Mesodermal cell (in vitro differentiated cells): Measurements from ENCODE around the gene POU6F1.

Source experiments
- H3K27ac ChIP-seq: 2 replicates; pipeline ENCODE4 v1.7.0; 2013; ENCODE audit warnings: mild to moderate bottlenecking, low read depth, low read length, moderate library complexity; ENCODE audit not compliant: severe bottlenecking
- H3K36me3 ChIP-seq: 2 replicates; pipeline ENCODE4 v1.7.1; 2013; ENCODE audit warnings: mild to moderate bottlenecking, low read length, moderate library complexity; ENCODE audit not compliant: control insufficient read depth, insufficient read depth
- H3K4me1 ChIP-seq: one replicate; pipeline ENCODE4 v1.7.1; 2013; ENCODE audit warnings: mild to moderate bottlenecking, low read length; ENCODE audit not compliant: insufficient read depth, control insufficient read depth, poor library complexity, severe bottlenecking
- H3K4me3 ChIP-seq: 2 replicates; pipeline ENCODE4 v1.7.0; 2013; ENCODE audit warnings: low read length, control low read depth, mild to moderate bottlenecking; ENCODE audit not compliant: insufficient read depth, poor library complexity, severe bottlenecking; ENCODE audit errors: extremely low read depth
- H3K9me3 ChIP-seq: 2 replicates; pipeline ENCODE4 v1.7.1; 2013; ENCODE audit warnings: mild to moderate bottlenecking, low read length, moderate library complexity; ENCODE audit not compliant: control insufficient read depth
- WGBS, 2 experiments: methylation state at CpG; one replicate each; pipeline ENCODE4 v1.1.5; 2013; ENCODE audit warnings: missing lambda C conversion rate in 2 of 2; ENCODE audit not compliant: insufficient coverage in 2 of 2; 5-methylcytosine and 5-hydroxymethylcytosine counted together

The POU6F1 gene

DNA sequence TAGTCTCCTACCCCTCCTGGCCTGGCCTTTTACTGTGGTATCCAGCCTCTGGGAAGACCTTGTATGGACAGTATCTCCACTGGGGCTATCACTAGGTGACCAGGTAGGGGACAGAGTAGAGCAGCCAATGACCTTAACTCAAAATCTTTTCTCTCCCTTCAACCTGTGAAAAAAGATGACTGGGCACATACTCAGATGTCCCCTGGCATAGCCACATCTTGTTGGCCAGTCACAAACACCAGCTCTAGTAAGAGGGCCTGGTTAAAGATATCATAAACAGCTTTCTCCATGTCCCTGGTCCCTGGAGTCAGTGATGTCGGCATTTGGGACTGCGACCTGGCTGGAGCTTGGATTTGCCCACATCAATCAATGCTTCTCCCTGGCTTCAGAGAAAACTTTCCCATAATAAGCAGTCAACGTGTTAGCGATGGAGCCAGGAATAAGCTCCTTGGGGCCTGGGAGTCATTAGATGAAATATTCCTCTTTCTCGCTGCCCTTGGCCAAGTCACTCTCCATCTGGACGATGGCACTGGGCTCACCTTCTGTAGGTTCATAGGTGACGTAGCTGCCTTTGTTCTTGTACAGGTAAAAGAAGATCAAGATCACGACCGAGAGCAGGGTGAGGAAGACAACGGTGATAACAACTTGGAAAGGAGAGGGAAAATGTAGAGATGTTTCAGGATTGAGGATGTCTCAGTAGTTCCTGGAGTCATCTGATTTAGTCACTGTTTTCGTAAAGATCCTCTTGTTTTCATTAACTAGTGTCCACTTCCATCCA, 27.8 kb upstream of the POU6F1 start:
- Histone ChIP-seq H3K36me3 (peaks cover 39% of the 10 kb centered on the region), H3K4me1 (peaks cover 24% of the 10 kb centered on the region), H3K9me3 (no peaks in the 10 kb centered on the region), H3K4me3 (no peak overlapping the region), H3K27ac (peak overlapping the region; percentile 47)
- WGBS, 2 experiments = 95 to 97% methylated on average over 10 to 11 of the region's 11 CpGs

DNA sequence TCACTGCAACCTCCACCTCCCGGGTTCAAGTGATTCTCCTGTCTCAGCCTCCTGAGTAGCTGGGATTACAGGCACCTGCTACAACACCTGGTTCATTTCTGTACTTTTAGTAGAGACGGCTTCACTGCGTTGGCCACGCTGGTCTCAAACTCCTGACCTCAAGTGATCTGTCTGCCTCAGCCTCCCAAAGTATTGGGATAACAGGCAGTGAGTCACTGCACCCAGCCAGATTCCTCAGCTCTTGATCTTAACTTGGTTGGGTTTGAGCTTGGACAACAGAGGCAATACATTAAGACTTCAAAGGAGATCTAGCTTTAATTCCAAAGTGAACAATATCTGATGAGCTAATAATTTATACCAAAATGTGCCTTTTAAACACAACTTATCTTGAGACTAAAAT, 26.4 kb upstream of the POU6F1 start:
- H3K9me3 ChIP-seq = no peaks in the 10 kb centered on the region
- no peak overlapping the region for H3K27ac ChIP-seq
- WGBS, 2 experiments = 83% methylated on average over 4 of the region's 4 CpGs
- H3K4me3 ChIP-seq = no peak overlapping the region
- peaks cover 24% of the 10 kb centered on the region for H3K4me1 ChIP-seq
- H3K36me3 ChIP-seq = peaks cover 48% of the 10 kb centered on the region

- 98% methylated on average over 5 to 6 of the region's 7 CpGs for WGBS, 2 experiments
- H3K36me3 ChIP-seq = peaks cover 48% of the 10 kb centered on the region
These were observed 25.0 kb upstream of the POU6F1 start for GRCh38 chr12:51242876-51243275.

DNA sequence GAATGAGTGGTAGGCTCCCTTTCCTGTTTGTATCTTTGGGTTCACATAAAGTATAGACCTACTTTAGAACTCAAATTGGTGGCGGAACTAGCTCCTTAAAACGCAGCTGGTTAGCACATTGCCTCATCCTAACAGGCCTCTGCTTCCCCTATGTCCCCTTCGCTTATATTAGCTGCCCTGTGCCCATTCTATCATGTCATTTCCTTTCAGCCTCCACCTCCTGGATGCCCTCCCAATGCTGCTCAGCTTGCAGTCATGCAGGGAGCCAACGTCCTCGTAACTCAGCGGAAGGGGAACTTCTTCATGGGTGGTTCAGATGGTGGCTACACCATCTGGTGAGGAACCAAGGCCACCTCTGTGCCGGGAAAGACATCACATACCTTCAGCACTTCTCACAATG, 24.3 kb upstream of the POU6F1 start:
- 97% methylated on average over 3 of the region's 7 CpGs for WGBS, 2 experiments
- peaks cover 18% of the 10 kb centered on the region for H3K4me1 ChIP-seq

More at GRCh38 chr12:51242876-51243275, 25.0 kb upstream of the POU6F1 start:
- Histone ChIP-seq H3K27ac (no peak overlapping the region), H3K4me3 (no peak overlapping the region), H3K9me3 (no peaks in the 10 kb centered on the region), H3K4me1 (peaks cover 24% of the 10 kb centered on the region)

GRCh38 chr12:51240971-51241370, 23.1 kb upstream of the POU6F1 start:
- no peaks in the 10 kb centered on the region for H3K9me3 ChIP-seq
- no peak overlapping the region for H3K27ac ChIP-seq
- H3K4me3 ChIP-seq = no peak overlapping the region
- peaks cover 48% of the 10 kb centered on the region for H3K36me3 ChIP-seq
- peaks cover 8% of the 10 kb centered on the region for H3K4me1 ChIP-seq
- 86 to 100% methylated on average over 1 of the region's 2 CpGs for WGBS, 2 experiments

More for the DNA sequence above, 24.3 kb upstream of the POU6F1 start:
- no peaks in the 10 kb centered on the region for H3K9me3 ChIP-seq
- no peak overlapping the region for H3K27ac ChIP-seq
- no peak overlapping the region for H3K4me3 ChIP-seq
- H3K36me3 ChIP-seq = peaks cover 48% of the 10 kb centered on the region

DNA sequence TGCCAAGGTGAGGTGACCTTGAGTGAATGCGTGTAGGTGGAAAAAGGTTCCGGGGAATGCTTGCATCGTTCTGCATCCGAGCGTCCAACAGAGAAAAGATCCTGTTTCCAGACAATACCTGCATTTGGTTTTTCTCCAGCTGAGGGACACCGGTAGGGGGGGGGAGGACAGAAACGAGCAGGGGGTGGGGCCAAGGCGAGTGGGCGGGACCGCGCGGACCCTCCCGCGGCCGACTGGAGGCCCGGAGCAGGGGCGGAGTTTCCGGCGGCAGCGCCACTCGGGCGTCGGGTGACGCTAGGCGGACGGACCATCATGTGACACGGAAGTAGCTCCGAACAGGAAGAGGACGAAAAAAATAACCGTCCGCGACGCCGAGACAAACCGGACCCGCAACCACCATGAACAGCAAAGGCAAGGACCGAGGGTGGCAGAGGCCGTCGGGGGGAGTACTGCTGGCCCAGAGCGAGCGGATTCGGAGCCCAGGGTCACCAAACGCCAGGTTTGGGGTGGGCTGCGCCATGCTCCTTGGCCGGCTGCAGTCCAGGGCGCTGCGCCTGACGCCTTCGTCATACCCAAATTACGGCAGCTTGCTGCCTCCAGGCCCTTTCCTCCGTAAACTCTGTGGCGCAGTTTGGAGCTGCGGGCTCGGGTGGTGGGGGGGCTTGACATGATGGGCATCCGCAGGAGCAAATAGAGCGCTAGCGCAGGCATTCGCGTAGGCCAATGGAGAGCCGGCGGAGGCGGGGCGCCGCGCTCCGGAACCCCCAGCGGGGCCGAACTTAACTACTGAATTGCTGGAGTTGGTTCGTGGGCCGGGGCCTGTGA, 20.9 kb upstream of the POU6F1 start, which contains the start of gene DAZAP2:
DAZAP2 (plus strand) TSS at position 317 of the 825 bp plus-strand sequence; CDS start at position 399, 82 bp downstream.
- Histone ChIP-seq H3K27ac (peak within 1 kb of the TSS; percentile 98), H3K4me1 (peaks cover 3% of the 10 kb centered on the region), H3K36me3 (peaks cover 36% of the 10 kb centered on the region), H3K9me3 (no peaks in the 10 kb centered on the region), H3K4me3 (peak within 1 kb of the TSS; percentile 83)
- 0 to 1% methylated on average over 63 to 64 of the region's 70 CpGs for WGBS, 2 experiments

DNA sequence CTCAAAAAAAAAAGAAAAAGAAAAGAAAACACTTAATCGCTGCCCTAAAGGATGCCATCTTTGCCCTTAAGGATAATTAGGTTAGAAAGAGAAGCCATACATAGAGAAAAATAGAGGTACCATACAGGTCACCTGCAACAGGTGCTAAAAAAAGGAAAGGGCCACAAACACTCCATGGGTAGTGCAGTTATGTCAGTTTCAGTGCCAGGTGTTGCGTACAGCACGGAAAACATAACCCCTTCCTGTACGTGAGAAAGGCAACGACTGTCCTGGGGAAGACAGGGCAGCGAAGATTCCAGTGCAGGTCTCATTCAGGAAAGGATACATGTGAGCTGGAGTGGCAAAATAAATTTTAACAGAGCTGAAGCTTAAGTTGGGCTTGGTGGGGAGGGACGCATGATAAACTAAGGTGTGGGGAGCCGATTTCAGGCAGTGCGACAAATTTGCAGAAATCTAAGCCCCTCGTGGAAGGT, 20.2 kb upstream of the POU6F1 start:
- Histone ChIP-seq H3K27ac (peak overlapping the region; percentile 8), H3K9me3 (no peaks in the 10 kb centered on the region), H3K4me3 (peak overlapping the region; percentile 83), H3K4me1 (peaks cover 2% of the 10 kb centered on the region), H3K36me3 (peaks cover 33% of the 10 kb centered on the region)
- WGBS, 2 experiments = 56 to 60% methylated on average over 8 to 10 of the region's 10 CpGs

GRCh38 chr12:51234530-51234929, 16.7 kb upstream of the POU6F1 start:
- no peaks in the 10 kb centered on the region for H3K9me3 ChIP-seq
- 93 to 95% methylated on average over 3 to 4 of the region's 5 CpGs for WGBS, 2 experiments

GRCh38 chr12:51232642-51233041, 14.8 kb upstream of the POU6F1 start:
- Histone ChIP-seq H3K36me3 (no peaks in the 10 kb centered on the region), H3K9me3 (no peaks in the 10 kb centered on the region), H3K4me3 (no peak overlapping the region), H3K4me1 (no peaks in the 10 kb centered on the region), H3K27ac (no peak overlapping the region)

More at GRCh38 chr12:51234530-51234929, 16.7 kb upstream of the POU6F1 start:
- Histone ChIP-seq H3K27ac (no peak overlapping the region), H3K4me1 (no peaks in the 10 kb centered on the region), H3K36me3 (no peaks in the 10 kb centered on the region), H3K4me3 (no peak overlapping the region)

GRCh38 chr12:51229116-51229809, 11.4 kb upstream of the POU6F1 start:
- WGBS, 2 experiments = 90 to 96% methylated on average over 6 of the region's 7 CpGs
- Histone ChIP-seq H3K9me3 (no peaks in the 10 kb centered on the region), H3K36me3 (no peaks in the 10 kb centered on the region), H3K27ac (no peak overlapping the region), H3K4me3 (no peak overlapping the region), H3K4me1 (no peaks in the 10 kb centered on the region)
